H1 (cell line): ENCODE results near the gene RERE. TPM values are rescaled to one million over a fixed set of nuclear protein-coding genes. Genes with fewer than 3 reads are reported as not detected.

Experiments
- ATF3 ChIP-seq: IDR thresholded peaks from 2 replicates; pipeline ENCODE4 v1.6.1; 2011; ENCODE audit warnings: low read depth, mild to moderate bottlenecking, low read length; ENCODE audit not compliant: insufficient read depth
- CBX5 ChIP-seq: fragments of 300-800, 300-1000 bp; sonication (generic); IDR thresholded peaks from 2 replicates; pipeline ENCODE4 v1.7.1; 2016; ENCODE audit warnings: antibody characterized with exemption, low read length, low read depth
- EP300 ChIP-seq, 2 experiments: IDR thresholded peaks; 1 replicate in 1 of 2; 2 replicates in 1 of 2; pipeline ENCODE4 v1.6.1; 2011 to 2012; ENCODE audit warnings: low read depth in 2 of 2, low read length in 2 of 2, mild to moderate bottlenecking in 2 of 2, borderline replicate concordance in 1 of 2, inconsistent platforms in 1 of 2, moderate library complexity in 1 of 2
- NRF1 ChIP-seq: IDR thresholded peaks from 2 replicates; pipeline ENCODE4 v1.6.1; 2011; ENCODE audit warnings: mild to moderate bottlenecking, low read depth, low read length, improper control_type of control experiment
- SIX5 ChIP-seq: IDR thresholded peaks from 2 replicates; pipeline ENCODE4 v1.6.1; 2011; ENCODE audit warnings: mild to moderate bottlenecking, low read depth, low read length
- TAF7 ChIP-seq: optimal IDR thresholded peaks from 2 replicates; pipeline ENCODE3; 2011; ENCODE audit warnings: low read depth, mild to moderate bottlenecking, inconsistent platforms, low read length, moderate library complexity, borderline replicate concordance
- polyA plus RNA-seq, 7 experiments: library from polyadenylated mRNA; depleted of rRNA in 3 of 7; stranded (reverse) in 5 of 7; unstranded in 2 of 7; fragments of >200 nt in 5 of 7; fragments of 200-250 nt in 2 of 7; gene quantifications; 1 replicate in 5 of 7; 2 replicates in 1 of 7; 4 replicates in 1 of 7; pipeline versions ENCODE4 v1.2.1 to v1.2.3, GENCODE V29; 2011 to 2013; ENCODE audit warnings: missing spikeins in 2 of 7, mixed read lengths in 2 of 7
- total RNA-seq: library from RNA; stranded (reverse); fragmentation: NEBNext Ultra II Directional; extraction: Animal tissue kit (Norgen Biotek cat#: 25700); gene quantifications from 2 replicates; pipeline ENCODE4 v1.2.1, GENCODE V29; 2021
- TF ChIP-seq, protein P1 (sequence below): fragments of 300-600 bp; sonication (generic); IDR thresholded peaks from 2 replicates; pipeline ENCODE4 v1.7.1; 2012; ENCODE audit warnings: low read length, moderate library complexity, mild to moderate bottlenecking, inconsistent platforms; ENCODE audit not compliant: insufficient replicate concordance

Gene RERE
- total and polyA plus RNA-seq, 2 of the 8 experiments (the other 6 are each of a cell fraction or from before 2014, with no cell fraction given) = 15.3 to 142 TPM

DNA sequence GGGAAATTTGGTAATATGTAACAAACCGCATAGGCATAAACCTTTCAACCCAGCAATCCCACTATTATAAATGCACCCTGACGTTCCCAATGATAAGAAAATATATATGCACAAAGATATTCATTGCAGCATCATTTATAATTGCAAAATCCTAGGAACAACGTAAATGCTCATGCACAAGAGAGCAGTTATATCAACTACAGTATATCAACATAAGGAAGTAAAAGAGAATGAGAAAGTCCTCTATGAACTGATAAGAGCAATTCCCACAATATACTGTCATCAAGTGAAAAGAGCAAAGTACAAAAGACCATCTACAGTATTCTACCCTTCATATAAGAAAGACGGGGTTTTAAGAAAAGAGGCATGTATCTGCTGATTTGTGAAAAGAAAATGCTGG, 269.6 kb downstream of the RERE start (continued):
- TF ChIP-seq, protein P1, sequence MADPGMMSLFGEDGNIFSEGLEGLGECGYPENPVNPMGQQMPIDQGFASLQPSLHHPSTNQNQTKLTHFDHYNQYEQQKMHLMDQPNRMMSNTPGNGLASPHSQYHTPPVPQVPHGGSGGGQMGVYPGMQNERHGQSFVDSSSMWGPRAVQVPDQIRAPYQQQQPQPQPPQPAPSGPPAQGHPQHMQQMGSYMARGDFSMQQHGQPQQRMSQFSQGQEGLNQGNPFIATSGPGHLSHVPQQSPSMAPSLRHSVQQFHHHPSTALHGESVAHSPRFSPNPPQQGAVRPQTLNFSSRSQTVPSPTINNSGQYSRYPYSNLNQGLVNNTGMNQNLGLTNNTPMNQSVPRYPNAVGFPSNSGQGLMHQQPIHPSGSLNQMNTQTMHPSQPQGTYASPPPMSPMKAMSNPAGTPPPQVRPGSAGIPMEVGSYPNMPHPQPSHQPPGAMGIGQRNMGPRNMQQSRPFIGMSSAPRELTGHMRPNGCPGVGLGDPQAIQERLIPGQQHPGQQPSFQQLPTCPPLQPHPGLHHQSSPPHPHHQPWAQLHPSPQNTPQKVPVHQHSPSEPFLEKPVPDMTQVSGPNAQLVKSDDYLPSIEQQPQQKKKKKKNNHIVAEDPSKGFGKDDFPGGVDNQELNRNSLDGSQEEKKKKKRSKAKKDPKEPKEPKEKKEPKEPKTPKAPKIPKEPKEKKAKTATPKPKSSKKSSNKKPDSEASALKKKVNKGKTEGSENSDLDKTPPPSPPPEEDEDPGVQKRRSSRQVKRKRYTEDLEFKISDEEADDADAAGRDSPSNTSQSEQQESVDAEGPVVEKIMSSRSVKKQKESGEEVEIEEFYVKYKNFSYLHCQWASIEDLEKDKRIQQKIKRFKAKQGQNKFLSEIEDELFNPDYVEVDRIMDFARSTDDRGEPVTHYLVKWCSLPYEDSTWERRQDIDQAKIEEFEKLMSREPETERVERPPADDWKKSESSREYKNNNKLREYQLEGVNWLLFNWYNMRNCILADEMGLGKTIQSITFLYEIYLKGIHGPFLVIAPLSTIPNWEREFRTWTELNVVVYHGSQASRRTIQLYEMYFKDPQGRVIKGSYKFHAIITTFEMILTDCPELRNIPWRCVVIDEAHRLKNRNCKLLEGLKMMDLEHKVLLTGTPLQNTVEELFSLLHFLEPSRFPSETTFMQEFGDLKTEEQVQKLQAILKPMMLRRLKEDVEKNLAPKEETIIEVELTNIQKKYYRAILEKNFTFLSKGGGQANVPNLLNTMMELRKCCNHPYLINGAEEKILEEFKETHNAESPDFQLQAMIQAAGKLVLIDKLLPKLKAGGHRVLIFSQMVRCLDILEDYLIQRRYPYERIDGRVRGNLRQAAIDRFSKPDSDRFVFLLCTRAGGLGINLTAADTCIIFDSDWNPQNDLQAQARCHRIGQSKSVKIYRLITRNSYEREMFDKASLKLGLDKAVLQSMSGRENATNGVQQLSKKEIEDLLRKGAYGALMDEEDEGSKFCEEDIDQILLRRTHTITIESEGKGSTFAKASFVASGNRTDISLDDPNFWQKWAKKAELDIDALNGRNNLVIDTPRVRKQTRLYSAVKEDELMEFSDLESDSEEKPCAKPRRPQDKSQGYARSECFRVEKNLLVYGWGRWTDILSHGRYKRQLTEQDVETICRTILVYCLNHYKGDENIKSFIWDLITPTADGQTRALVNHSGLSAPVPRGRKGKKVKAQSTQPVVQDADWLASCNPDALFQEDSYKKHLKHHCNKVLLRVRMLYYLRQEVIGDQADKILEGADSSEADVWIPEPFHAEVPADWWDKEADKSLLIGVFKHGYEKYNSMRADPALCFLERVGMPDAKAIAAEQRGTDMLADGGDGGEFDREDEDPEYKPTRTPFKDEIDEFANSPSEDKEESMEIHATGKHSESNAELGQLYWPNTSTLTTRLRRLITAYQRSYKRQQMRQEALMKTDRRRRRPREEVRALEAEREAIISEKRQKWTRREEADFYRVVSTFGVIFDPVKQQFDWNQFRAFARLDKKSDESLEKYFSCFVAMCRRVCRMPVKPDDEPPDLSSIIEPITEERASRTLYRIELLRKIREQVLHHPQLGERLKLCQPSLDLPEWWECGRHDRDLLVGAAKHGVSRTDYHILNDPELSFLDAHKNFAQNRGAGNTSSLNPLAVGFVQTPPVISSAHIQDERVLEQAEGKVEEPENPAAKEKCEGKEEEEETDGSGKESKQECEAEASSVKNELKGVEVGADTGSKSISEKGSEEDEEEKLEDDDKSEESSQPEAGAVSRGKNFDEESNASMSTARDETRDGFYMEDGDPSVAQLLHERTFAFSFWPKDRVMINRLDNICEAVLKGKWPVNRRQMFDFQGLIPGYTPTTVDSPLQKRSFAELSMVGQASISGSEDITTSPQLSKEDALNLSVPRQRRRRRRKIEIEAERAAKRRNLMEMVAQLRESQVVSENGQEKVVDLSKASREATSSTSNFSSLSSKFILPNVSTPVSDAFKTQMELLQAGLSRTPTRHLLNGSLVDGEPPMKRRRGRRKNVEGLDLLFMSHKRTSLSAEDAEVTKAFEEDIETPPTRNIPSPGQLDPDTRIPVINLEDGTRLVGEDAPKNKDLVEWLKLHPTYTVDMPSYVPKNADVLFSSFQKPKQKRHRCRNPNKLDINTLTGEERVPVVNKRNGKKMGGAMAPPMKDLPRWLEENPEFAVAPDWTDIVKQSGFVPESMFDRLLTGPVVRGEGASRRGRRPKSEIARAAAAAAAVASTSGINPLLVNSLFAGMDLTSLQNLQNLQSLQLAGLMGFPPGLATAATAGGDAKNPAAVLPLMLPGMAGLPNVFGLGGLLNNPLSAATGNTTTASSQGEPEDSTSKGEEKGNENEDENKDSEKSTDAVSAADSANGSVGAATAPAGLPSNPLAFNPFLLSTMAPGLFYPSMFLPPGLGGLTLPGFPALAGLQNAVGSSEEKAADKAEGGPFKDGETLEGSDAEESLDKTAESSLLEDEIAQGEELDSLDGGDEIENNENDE = no peak
- TF ChIP-seq SIX5 = no peak
- TF ChIP-seq EP300 (IDR thresholded peaks at IDR 0.05; ENCODE audit: borderline replicate concordance in 1 of 2, low read depth in 2 of 2, low read length in 2 of 2) = no peak
- no peak for TF ChIP-seq TAF7
- no peak for TF ChIP-seq ATF3
- no peak for TF ChIP-seq NRF1
- TF ChIP-seq CBX5 = no peak
- TF ChIP-seq, all 59 proteins: peak for 0
